Neural progenitor cell (in vitro differentiated cells): ENCODE data around the gene RASGRP1. TPM values are rescaled to one million over a fixed set of nuclear protein-coding genes. Genes with fewer than 3 reads are reported as not detected.

Source experiments
- DNase-seq: peaks from one replicate; pipeline ENCODE4 v3.0.0-alpha.2; 2016; ENCODE audit warnings: low spot score
- H2AFZ ChIP-seq: fragments of 200-600 bp; sonication (generic); replicated peaks from 2 replicates; pipeline ENCODE4 v1.6.1; 2016; ENCODE audit warnings: antibody characterized with exemption
- H3F3A ChIP-seq: fragments of 200-600 bp; sonication (generic); 2 replicates; pipeline ENCODE4 v1.6.1; 2016; ENCODE audit warnings: antibody characterized with exemption, low read depth
- H3K27ac ChIP-seq: fragments of 200-600 bp; sonication (generic); 2 replicates; pipeline ENCODE4 v1.5.1; 2016; ENCODE audit warnings: mild to moderate bottlenecking
- H3K27me3 ChIP-seq: fragments of 200-600 bp; sonication (generic); 2 replicates; pipeline ENCODE4 v1.6.1; 2016; ENCODE audit warnings: mild to moderate bottlenecking, moderate library complexity
- H3K36me3 ChIP-seq: fragments of 200-600 bp; sonication (generic); 2 replicates; pipeline ENCODE4 v1.5.1; 2016
- H3K4me1 ChIP-seq: fragments of 200-600 bp; sonication (generic); 2 replicates; pipeline ENCODE4 v1.6.1; 2016; ENCODE audit warnings: mixed run types
- H3K4me2 ChIP-seq: fragments of 200-600 bp; sonication (generic); 2 replicates; pipeline ENCODE4 v1.6.1; 2016
- H3K4me3 ChIP-seq: fragments of 200-600 bp; sonication (generic); 2 replicates; pipeline ENCODE4 v1.5.1; 2016
- H3K79me2 ChIP-seq: fragments of 200-600 bp; sonication (generic); 2 replicates; pipeline ENCODE4 v1.6.1; 2016; ENCODE audit warnings: low read depth
- H3K9ac ChIP-seq: fragments of 200-600 bp; sonication (generic); 2 replicates; pipeline ENCODE4 v1.6.1; 2016
- H3K9me3 ChIP-seq: fragments of 200-600 bp; sonication (generic); 2 replicates; pipeline ENCODE4 v1.5.1; 2016; ENCODE audit warnings: low read depth
- H4K20me1 ChIP-seq: fragments of 200-600 bp; sonication (generic); 2 replicates; pipeline ENCODE4 v1.6.1; 2016; ENCODE audit warnings: low read depth
- H3K27ac Mint-ChIP-seq: 3 replicates; pipeline ENCODE4 v1.8.0; 2021; ENCODE audit warnings: mixed read lengths
- H3K27me3 Mint-ChIP-seq: 2 replicates; pipeline ENCODE4 v1.8.0; 2022; ENCODE audit warnings: low read depth, mild to moderate bottlenecking, inconsistent platforms, moderate library complexity, mixed read lengths; ENCODE audit not compliant: insufficient read depth
- H3K36me3 Mint-ChIP-seq: 3 replicates; pipeline ENCODE4 v1.8.0; 2021; ENCODE audit warnings: mixed read lengths
- H3K4me1 Mint-ChIP-seq: 3 replicates; pipeline ENCODE4 v1.8.0; 2021; ENCODE audit warnings: mixed read lengths
- H3K4me3 Mint-ChIP-seq: 3 replicates; pipeline ENCODE4 v1.8.0; 2021; ENCODE audit warnings: mild to moderate bottlenecking, moderate library complexity, mixed read lengths
- H3K9me3 Mint-ChIP-seq: 3 replicates; pipeline ENCODE4 v1.8.0; 2020; ENCODE audit warnings: mixed read lengths
- CTCF ChIP-seq: fragments of 200-600 bp; sonication (generic); IDR thresholded peaks from 2 replicates; pipeline ENCODE4 v1.5.1; 2017; ENCODE audit warnings: antibody characterized with exemption, mild to moderate bottlenecking
- EZH2 ChIP-seq: fragments of 200-600 bp; sonication (generic); IDR thresholded peaks from 2 replicates; pipeline ENCODE4 v1.6.1; 2017; ENCODE audit warnings: antibody characterized with exemption, mild to moderate bottlenecking, moderate library complexity
- EZH2phosphoT487 ChIP-seq: fragments of 200-600 bp; sonication (generic); IDR thresholded peaks from 2 replicates; pipeline ENCODE4 v1.6.1; 2017; ENCODE audit warnings: antibody characterized with exemption
- total RNA-seq: library from RNA; depleted of rRNA; stranded (reverse); fragments of >200 nt; gene quantifications from 2 replicates; pipeline ENCODE4 v1.2.3, GENCODE V29; 2015; ENCODE audit warnings: low replicate concordance

RASGRP1 gene
- total RNA-seq, 1 donor from 2014 or later = 2.5 TPM

DNA sequence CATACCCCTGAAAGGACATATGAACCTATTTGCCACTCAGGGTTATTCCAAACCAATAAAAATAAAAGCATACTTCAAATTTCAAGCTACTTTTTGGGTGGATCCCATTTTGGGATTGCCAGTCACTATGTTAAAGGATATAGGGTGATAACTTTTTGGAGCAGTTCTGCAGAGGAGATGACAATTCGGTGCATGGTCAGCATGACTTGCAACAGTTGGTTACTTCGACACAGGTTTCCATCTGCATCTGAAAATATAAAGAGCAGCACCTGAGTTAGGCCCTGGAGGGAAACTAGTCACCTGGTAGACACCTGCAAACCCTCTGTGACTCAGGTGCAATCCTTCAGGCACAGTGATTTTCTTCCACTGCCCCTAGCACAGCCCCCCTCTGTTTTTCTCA, 38.5 kb downstream of the RASGRP1 start:
- Histone ChIP-seq H3K4me3 (no peak overlapping the region), H3K4me2 (no peak overlapping the region), H3K4me1 (peaks cover 8% of the 10 kb centered on the region), H3F3A (no peaks in the 10 kb centered on the region), H3K9ac (no peak overlapping the region), H3K27ac (no peak overlapping the region), H3K9me3 (no peaks in the 10 kb centered on the region), H2AFZ (no peak overlapping the region), H3K36me3 (no peaks in the 10 kb centered on the region), H3K27me3 (no peaks in the 10 kb centered on the region), H3K79me2 (no peaks in the 10 kb centered on the region), H4K20me1 (no peaks in the 10 kb centered on the region)
- no peak for DNase-seq
- H3K9me3 Mint-ChIP-seq = no peaks in the 10 kb centered on the region
- no peak for TF ChIP-seq EZH2
- no peak for TF ChIP-seq EZH2phosphoT487
- TF ChIP-seq CTCF = no peak
- H3K4me1 Mint-ChIP-seq = peaks cover 3% of the 10 kb centered on the region
- no peak overlapping the region for H3K27ac Mint-ChIP-seq
- H3K36me3 Mint-ChIP-seq = peaks cover 2% of the 10 kb centered on the region
- H3K27me3 Mint-ChIP-seq = peaks cover 2% of the 10 kb centered on the region
- H3K4me3 Mint-ChIP-seq = no peak overlapping the region

DNA sequence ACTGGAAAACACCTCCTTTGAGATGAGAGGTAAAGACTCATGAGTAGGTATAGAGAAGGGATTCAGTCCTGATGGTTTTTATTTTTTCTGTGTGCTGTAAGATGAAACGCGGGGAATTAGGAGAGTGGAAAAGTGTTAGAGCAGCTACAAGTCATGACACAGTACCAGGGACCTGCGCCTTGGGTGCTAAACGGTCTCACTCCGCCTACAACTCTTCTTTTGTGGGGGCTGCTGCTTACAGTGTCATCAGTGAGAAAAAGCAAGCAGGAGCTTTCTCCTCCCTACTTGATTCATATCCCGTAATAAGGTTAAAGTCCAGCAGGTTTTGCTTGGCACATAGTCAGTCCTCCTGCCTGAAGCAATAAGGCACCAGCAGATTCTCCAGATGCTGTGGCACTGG, 39.1 kb downstream of the RASGRP1 start:
- no peak overlapping the region for H3K27ac Mint-ChIP-seq

DNA sequence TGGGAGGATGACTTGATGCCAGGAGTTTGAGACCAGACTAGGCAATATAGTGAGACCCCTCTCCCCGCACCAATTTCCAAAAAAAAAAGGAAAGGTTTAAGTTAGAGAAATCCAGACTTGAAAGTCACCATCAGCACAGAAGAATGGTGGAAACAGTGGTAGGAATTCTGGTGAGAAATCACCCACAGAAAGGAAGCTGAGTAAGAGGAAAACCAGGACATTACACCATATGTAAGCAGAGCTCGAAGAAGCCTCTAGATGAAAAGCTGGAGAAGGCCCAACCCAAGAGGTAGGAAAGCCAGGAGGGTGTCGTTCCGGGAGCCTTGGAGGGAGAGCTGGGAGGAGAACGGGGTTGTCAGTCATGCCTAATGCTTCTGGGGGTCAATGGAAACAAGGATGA, 40.5 kb downstream of the RASGRP1 start:
- no peaks in the 10 kb centered on the region for H3K9me3 Mint-ChIP-seq
- H3K4me1 Mint-ChIP-seq = peaks cover 3% of the 10 kb centered on the region
- peaks cover 2% of the 10 kb centered on the region for H3K27me3 Mint-ChIP-seq
- no peaks in the 10 kb centered on the region for H4K20me1 ChIP-seq
- H2AFZ ChIP-seq = no peak overlapping the region
- H3K79me2 ChIP-seq = no peaks in the 10 kb centered on the region
- H3K9me3 ChIP-seq = no peaks in the 10 kb centered on the region
- H3K4me1 ChIP-seq = peaks cover 8% of the 10 kb centered on the region
- no peak overlapping the region for H3K4me3 Mint-ChIP-seq
- no peak for DNase-seq
- TF ChIP-seq CTCF (no peak), EZH2phosphoT487 (no peak), EZH2 (no peak)
- no peaks in the 10 kb centered on the region for H3K36me3 ChIP-seq
- H3K36me3 Mint-ChIP-seq = peaks cover 2% of the 10 kb centered on the region
- no peaks in the 10 kb centered on the region for H3K27me3 ChIP-seq
- H3F3A ChIP-seq = no peaks in the 10 kb centered on the region
- H3K4me3 ChIP-seq = no peak overlapping the region
- no peak overlapping the region for H3K4me2 ChIP-seq
- H3K27ac Mint-ChIP-seq = no peak overlapping the region
- H3K27ac ChIP-seq = no peak overlapping the region
- no peak overlapping the region for H3K9ac ChIP-seq

More for the DNA sequence above, 39.1 kb downstream of the RASGRP1 start:
- H3K79me2 ChIP-seq = no peaks in the 10 kb centered on the region
- peaks cover 8% of the 10 kb centered on the region for H3K4me1 ChIP-seq
- H3F3A ChIP-seq = no peaks in the 10 kb centered on the region
- H3K27ac ChIP-seq = no peak overlapping the region
- H3K4me3 ChIP-seq = no peak overlapping the region
- H3K4me1 Mint-ChIP-seq = peaks cover 3% of the 10 kb centered on the region
- no peaks in the 10 kb centered on the region for H3K36me3 ChIP-seq
- no peak for DNase-seq
- H3K9me3 Mint-ChIP-seq = no peaks in the 10 kb centered on the region
- no peaks in the 10 kb centered on the region for H3K9me3 ChIP-seq
- peaks cover 2% of the 10 kb centered on the region for H3K27me3 Mint-ChIP-seq
- H2AFZ ChIP-seq = no peak overlapping the region
- TF ChIP-seq EZH2phosphoT487 (no peak), CTCF (no peak), EZH2 (no peak)
- no peak overlapping the region for H3K4me2 ChIP-seq
- no peaks in the 10 kb centered on the region for H4K20me1 ChIP-seq
- H3K36me3 Mint-ChIP-seq = peaks cover 2% of the 10 kb centered on the region
- H3K4me3 Mint-ChIP-seq = no peak overlapping the region
- H3K9ac ChIP-seq = no peak overlapping the region
- H3K27me3 ChIP-seq = no peaks in the 10 kb centered on the region
